HepG2 (cell line): ENCODE results near the gene TRA2B. TPM values are rescaled to one million over a fixed set of nuclear protein-coding genes. Genes with fewer than 3 reads are reported as not detected.

ENCODE experiments used
- JUND ChIP-seq: sonication (generic); formaldehyde crosslinking; IDR thresholded peaks from 2 replicates; pipeline ENCODE4 v1.8.0; 2022; ENCODE audit warnings: mild to moderate bottlenecking, missing genetic modification reagents
- LCORL ChIP-seq, 2 experiments: fragments of 450-650 bp in 1 of 2; sonication (generic) in 1 of 2; formaldehyde crosslinking in 1 of 2; IDR thresholded peaks; 2 replicates each; pipeline versions ENCODE4 v1.5.0 to v1.6.1; 2017 to 2020; ENCODE audit warnings: antibody characterized with exemption in 1 of 2, missing genetic modification reagents in 1 of 2
- MBNL3 ChIP-seq: fragments of 250-450 bp; sonication (Bioruptor Pico); conservative IDR thresholded peaks from 2 replicates; pipeline ENCODE4 v1.8.0; 2022; ENCODE audit warnings: mild to moderate bottlenecking, inconsistent platforms
- NCOA5 ChIP-seq: sonication (generic); formaldehyde crosslinking; IDR thresholded peaks from 2 replicates; pipeline ENCODE4 v1.4.0; 2020; ENCODE audit warnings: missing genetic modification reagents
- SKI ChIP-seq: fragments of 450-650 bp; IDR thresholded peaks from one replicate; pipeline ENCODE4 v1.6.1; 2018; ENCODE audit warnings: mild to moderate bottlenecking; ENCODE audit not compliant: partially characterized antibody
- SRY ChIP-seq: sonication (generic); formaldehyde crosslinking; IDR thresholded peaks from 2 replicates; pipeline ENCODE4 v1.8.0; 2022; ENCODE audit warnings: mild to moderate bottlenecking, missing genetic modification reagents
- TAF1 ChIP-seq: sonication (generic); formaldehyde crosslinking; IDR thresholded peaks from 2 replicates; pipeline ENCODE4 v1.4.0; 2020; ENCODE audit warnings: missing genetic modification reagents
- TAF15 ChIP-seq: fragments of 200-400 bp; formaldehyde crosslinking; IDR thresholded peaks from one replicate; pipeline ENCODE4 v1.6.1; 2018; ENCODE audit warnings: mild to moderate bottlenecking, low read depth, low read length; ENCODE audit not compliant: poor library complexity, severe bottlenecking
- ZBTB42 ChIP-seq: sonication (generic); formaldehyde crosslinking; IDR thresholded peaks from 2 replicates; pipeline ENCODE4 v1.5.0; 2020; ENCODE audit warnings: mild to moderate bottlenecking, missing genetic modification reagents
- ZBTB7B ChIP-seq: sonication (generic); formaldehyde crosslinking; IDR thresholded peaks from 2 replicates; pipeline ENCODE4 v1.4.0; 2020; ENCODE audit warnings: missing genetic modification reagents
- ZNF382 ChIP-seq: sonication (generic); formaldehyde crosslinking; IDR thresholded peaks from 2 replicates; pipeline ENCODE4 v1.5.0; 2020; ENCODE audit warnings: missing genetic modification reagents, mild to moderate bottlenecking, borderline replicate concordance
- ZNF720 ChIP-seq: sonication (generic); formaldehyde crosslinking; IDR thresholded peaks from 2 replicates; pipeline ENCODE4 v1.4.0; 2020; ENCODE audit warnings: missing genetic modification reagents
- polyA plus RNA-seq, 8 experiments: library from polyadenylated mRNA; depleted of rRNA in 3 of 8; stranded (reverse) in 7 of 8; unstranded in 1 of 8; fragments of >200 nt; fragmentation: Illumina TruSeq in 4 of 8; extraction: Trizol in 4 of 8; gene quantifications; 2 replicates each; pipeline versions ENCODE4 v1.2.1 to v1.2.3, GENCODE V29; 2011 to 2016; ENCODE audit warnings: low read depth in 4 of 8, missing spikeins in 1 of 8, mixed read lengths in 1 of 8; ENCODE audit not compliant: insufficient read depth in 1 of 8
- total RNA-seq, 5 experiments: library from RNA; depleted of rRNA; stranded (reverse); fragments of >200 nt; fragmentation: Illumina TruSeq; extraction: Trizol; gene quantifications; 2 replicates each; pipeline ENCODE4 v1.2.3, GENCODE V29; 2016; ENCODE audit warnings: low read depth in 1 of 5
- TF ChIP-seq, protein P1 (sequence below): sonication (generic); formaldehyde crosslinking; IDR thresholded peaks from 2 replicates; pipeline ENCODE4 v1.4.0; 2020; ENCODE audit warnings: missing genetic modification reagents
- TF ChIP-seq, protein P2 (sequence below): sonication (generic); formaldehyde crosslinking; IDR thresholded peaks from 2 replicates; pipeline ENCODE4 v1.4.0; 2020; ENCODE audit warnings: missing genetic modification reagents, borderline replicate concordance
- TF ChIP-seq, protein P3 (sequence below): sonication (generic); formaldehyde crosslinking; IDR thresholded peaks from 2 replicates; pipeline ENCODE4 v1.8.1; 2023; ENCODE audit warnings: missing genetic modification reagents, inconsistent platforms, borderline replicate concordance
- TF ChIP-seq, protein P4 (sequence below): sonication (generic); formaldehyde crosslinking; IDR thresholded peaks from 2 replicates; pipeline ENCODE4 v1.5.0; 2020; ENCODE audit warnings: missing genetic modification reagents
- TF ChIP-seq, protein P5 (sequence below): sonication (generic); formaldehyde crosslinking; IDR thresholded peaks from 2 replicates; pipeline ENCODE4 v1.4.0; 2020; ENCODE audit warnings: mild to moderate bottlenecking, missing genetic modification reagents

Gene TRA2B
- total and polyA plus RNA-seq, 2 of the 13 experiments (the other 11 are each of a cell fraction or from before 2014, with no cell fraction given): 105 to 241 TPM

DNA sequence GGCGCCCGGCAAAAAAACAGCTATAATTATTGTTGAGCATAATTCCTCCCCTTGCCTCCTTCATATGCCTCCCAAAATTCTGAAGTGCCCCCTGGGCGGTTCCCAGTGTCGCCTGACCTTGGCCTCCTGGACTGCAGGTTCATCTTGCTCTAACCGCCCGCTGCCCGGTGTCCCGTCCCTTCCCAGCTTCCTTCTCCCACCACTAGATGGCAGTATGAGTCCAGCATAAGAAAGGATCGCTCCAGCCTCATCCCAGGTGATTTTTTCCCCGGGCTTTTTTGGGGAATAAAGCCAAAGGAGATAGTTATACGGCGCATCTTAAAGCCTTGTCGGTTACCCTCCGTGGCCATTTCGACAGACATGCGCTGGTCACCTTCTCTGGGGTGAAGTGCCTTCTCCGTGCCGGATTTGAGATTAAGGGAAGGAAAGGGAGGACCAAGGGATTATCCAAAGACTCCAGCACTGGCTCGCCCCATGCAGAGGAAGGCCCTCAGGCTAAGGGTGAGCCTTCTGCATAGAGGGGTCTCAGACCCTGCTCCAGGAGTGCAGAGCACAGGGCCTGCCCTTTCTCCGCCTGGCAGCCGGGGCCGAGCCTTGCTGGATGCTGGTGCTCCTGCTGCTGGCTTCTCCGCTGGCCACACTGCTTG, 45.8 kb upstream of the TRA2B start (continued):
- no peak for TF ChIP-seq SRY
- TF ChIP-seq, protein P1, sequence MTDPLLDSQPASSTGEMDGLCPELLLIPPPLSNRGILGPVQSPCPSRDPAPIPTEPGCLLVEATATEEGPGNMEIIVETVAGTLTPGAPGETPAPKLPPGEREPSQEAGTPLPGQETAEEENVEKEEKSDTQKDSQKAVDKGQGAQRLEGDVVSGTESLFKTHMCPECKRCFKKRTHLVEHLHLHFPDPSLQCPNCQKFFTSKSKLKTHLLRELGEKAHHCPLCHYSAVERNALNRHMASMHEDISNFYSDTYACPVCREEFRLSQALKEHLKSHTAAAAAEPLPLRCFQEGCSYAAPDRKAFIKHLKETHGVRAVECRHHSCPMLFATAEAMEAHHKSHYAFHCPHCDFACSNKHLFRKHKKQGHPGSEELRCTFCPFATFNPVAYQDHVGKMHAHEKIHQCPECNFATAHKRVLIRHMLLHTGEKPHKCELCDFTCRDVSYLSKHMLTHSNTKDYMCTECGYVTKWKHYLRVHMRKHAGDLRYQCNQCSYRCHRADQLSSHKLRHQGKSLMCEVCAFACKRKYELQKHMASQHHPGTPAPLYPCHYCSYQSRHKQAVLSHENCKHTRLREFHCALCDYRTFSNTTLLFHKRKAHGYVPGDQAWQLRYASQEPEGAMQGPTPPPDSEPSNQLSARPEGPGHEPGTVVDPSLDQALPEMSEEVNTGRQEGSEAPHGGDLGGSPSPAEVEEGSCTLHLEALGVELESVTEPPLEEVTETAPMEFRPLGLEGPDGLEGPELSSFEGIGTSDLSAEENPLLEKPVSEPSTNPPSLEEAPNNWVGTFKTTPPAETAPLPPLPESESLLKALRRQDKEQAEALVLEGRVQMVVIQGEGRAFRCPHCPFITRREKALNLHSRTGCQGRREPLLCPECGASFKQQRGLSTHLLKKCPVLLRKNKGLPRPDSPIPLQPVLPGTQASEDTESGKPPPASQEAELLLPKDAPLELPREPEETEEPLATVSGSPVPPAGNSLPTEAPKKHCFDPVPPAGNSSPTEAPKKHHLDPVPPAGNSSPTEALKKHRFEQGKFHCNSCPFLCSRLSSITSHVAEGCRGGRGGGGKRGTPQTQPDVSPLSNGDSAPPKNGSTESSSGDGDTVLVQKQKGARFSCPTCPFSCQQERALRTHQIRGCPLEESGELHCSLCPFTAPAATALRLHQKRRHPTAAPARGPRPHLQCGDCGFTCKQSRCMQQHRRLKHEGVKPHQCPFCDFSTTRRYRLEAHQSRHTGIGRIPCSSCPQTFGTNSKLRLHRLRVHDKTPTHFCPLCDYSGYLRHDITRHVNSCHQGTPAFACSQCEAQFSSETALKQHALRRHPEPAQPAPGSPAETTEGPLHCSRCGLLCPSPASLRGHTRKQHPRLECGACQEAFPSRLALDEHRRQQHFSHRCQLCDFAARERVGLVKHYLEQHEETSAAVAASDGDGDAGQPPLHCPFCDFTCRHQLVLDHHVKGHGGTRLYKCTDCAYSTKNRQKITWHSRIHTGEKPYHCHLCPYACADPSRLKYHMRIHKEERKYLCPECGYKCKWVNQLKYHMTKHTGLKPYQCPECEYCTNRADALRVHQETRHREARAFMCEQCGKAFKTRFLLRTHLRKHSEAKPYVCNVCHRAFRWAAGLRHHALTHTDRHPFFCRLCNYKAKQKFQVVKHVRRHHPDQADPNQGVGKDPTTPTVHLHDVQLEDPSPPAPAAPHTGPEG: no peak
- no peak for TF ChIP-seq ZBTB7B (CRISPR knock-in tag)
- TF ChIP-seq TAF1 (CRISPR knock-in tag): no peak
- no peak for TF ChIP-seq JUND (CRISPR knock-in tag)
- TF ChIP-seq TAF15: no peak
- TF ChIP-seq MBNL3 (CRISPR knock-in tag): no peak
- TF ChIP-seq, protein P2, sequence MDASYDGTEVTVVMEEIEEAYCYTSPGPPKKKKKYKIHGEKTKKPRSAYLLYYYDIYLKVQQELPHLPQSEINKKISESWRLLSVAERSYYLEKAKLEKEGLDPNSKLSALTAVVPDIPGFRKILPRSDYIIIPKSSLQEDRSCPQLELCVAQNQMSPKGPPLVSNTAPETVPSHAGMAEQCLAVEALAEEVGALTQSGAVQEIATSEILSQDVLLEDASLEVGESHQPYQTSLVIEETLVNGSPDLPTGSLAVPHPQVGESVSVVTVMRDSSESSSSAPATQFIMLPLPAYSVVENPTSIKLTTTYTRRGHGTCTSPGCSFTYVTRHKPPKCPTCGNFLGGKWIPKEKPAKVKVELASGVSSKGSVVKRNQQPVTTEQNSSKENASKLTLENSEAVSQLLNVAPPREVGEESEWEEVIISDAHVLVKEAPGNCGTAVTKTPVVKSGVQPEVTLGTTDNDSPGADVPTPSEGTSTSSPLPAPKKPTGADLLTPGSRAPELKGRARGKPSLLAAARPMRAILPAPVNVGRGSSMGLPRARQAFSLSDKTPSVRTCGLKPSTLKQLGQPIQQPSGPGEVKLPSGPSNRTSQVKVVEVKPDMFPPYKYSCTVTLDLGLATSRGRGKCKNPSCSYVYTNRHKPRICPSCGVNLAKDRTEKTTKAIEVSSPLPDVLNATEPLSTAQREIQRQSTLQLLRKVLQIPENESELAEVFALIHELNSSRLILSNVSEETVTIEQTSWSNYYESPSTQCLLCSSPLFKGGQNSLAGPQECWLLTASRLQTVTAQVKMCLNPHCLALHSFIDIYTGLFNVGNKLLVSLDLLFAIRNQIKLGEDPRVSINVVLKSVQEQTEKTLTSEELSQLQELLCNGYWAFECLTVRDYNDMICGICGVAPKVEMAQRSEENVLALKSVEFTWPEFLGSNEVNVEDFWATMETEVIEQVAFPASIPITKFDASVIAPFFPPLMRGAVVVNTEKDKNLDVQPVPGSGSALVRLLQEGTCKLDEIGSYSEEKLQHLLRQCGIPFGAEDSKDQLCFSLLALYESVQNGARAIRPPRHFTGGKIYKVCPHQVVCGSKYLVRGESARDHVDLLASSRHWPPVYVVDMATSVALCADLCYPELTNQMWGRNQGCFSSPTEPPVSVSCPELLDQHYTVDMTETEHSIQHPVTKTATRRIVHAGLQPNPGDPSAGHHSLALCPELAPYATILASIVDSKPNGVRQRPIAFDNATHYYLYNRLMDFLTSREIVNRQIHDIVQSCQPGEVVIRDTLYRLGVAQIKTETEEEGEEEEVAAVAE (CRISPR knock-in tag): no peak
- no peak for TF ChIP-seq ZBTB42 (CRISPR knock-in tag)
- no peak for TF ChIP-seq ZNF720
- TF ChIP-seq, protein P3, sequence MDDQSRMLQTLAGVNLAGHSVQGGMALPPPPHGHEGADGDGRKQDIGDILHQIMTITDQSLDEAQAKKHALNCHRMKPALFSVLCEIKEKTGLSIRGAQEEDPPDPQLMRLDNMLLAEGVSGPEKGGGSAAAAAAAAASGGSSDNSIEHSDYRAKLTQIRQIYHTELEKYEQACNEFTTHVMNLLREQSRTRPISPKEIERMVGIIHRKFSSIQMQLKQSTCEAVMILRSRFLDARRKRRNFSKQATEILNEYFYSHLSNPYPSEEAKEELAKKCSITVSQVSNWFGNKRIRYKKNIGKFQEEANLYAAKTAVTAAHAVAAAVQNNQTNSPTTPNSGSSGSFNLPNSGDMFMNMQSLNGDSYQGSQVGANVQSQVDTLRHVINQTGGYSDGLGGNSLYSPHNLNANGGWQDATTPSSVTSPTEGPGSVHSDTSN (CRISPR knock-in tag): no peak
- TF ChIP-seq, protein P4, sequence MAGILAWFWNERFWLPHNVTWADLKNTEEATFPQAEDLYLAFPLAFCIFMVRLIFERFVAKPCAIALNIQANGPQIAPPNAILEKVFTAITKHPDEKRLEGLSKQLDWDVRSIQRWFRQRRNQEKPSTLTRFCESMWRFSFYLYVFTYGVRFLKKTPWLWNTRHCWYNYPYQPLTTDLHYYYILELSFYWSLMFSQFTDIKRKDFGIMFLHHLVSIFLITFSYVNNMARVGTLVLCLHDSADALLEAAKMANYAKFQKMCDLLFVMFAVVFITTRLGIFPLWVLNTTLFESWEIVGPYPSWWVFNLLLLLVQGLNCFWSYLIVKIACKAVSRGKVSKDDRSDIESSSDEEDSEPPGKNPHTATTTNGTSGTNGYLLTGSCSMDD: no peak
- TF ChIP-seq NCOA5: no peak
- TF ChIP-seq ZNF382: no peak
- TF ChIP-seq LCORL (IDR thresholded peaks at IDR 0.05): no peak
- TF ChIP-seq LCORL (CRISPR knock-in tag; IDR thresholded peaks at IDR 0.05): peak; percentile 91
- no peak for TF ChIP-seq SKI
- TF ChIP-seq, protein P5, sequence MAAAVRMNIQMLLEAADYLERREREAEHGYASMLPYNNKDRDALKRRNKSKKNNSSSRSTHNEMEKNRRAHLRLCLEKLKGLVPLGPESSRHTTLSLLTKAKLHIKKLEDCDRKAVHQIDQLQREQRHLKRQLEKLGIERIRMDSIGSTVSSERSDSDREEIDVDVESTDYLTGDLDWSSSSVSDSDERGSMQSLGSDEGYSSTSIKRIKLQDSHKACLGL (CRISPR knock-in tag): no peak
